GM18861 (cell line): ENCODE measurements around the gene TDP1.
A peak's percentile ranks its signal among the peaks of the same experiment; 100 is the strongest.

Experiments
- ATAC-seq: cut with Tn5 transposase; IDR thresholded peaks from one replicate; pipeline ENCODE4 v1.9.1; 2021; ENCODE audit not compliant: unreplicated experiment

TDP1 gene

DNA sequence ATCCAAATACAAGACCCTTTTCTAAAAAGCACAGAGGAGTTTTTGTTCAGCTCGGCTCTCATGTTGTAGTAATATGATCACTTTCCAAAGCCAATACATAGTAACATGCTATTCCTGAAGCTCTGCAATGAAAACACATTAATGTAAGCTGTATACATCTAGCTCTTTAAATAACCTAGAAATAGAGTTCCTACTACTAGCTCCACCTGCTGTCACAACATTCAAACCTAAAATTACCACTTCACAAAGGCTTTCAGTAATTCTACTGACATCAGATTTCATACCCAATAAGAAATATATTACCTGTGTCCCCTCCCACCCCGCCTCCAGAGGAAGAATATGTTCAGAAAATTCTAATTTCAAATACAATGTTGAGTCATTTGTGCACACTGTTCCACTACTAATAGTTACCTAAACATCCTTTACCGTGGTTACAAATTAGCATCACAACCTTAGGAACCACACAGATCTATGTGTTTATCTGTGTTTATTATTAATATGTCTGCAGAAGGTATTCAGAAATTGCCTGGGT is 19.0 kb upstream of the TDP1 start:
- no peak for ATAC-seq

DNA sequence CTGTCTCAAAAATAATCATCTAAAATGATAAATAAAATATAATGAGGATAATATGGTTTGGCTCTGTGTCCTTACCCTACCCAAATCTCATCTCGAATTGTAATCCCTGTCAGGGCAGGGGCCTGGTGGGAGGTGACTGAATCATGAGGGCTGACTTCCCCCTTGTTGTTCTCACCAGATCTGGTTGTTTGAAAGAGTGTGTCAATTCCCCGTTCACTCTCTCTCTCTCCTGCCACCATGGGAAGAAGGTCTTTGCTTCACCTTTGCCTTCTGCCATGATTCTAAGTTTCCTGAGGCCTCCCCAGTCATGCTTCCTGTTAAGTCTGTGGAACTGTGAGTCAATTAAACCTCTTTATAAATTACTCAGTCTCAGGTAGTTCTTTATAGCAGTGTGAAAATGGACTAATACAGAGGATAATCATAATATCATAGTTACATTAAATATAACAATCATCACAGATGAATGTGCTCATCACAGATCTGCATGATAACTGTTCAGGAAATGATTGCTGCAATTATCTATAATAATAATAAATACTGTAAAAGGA is 13.8 kb upstream of the TDP1 start:
- ATAC-seq, result no peak

DNA sequence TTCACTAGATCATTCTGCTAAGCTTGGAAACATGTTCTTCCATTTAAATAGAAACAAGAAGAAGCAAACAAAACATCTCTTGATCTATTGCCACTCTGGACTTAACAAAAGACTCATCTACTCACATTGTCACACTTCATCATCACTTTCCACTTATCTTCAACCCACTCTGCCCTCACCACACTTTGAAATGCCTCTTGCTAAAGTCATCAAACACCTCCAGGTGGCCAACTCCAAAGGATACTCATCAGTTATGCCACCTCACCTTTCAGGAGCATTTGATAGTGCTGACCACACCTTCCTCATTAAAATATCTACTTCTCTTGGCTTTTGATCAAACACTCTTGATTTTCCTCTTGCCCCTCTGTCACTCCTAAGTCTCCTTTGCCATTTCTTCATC is 8.4 kb upstream of the TDP1 start:
- no peak for ATAC-seq

DNA sequence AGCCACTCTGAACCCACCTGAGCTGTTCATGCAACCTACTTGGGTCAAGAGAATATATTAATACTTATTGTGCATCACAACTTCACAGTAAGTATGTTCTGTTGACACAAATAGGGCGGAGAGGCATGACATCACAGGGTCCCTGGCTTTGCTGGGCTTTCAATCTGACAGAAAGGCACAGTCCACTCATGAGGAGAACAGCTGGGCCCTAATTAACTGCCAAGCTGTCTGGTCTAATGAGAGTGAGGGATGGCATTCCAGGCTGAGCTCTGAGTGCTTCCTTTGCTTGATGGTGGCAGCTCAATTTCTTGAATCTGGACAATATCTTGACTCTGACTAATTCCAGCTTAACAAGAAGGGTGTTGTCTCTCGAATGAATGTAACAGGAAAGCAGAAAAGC is 3.2 kb upstream of the TDP1 start:
- ATAC-seq, result no peak

DNA sequence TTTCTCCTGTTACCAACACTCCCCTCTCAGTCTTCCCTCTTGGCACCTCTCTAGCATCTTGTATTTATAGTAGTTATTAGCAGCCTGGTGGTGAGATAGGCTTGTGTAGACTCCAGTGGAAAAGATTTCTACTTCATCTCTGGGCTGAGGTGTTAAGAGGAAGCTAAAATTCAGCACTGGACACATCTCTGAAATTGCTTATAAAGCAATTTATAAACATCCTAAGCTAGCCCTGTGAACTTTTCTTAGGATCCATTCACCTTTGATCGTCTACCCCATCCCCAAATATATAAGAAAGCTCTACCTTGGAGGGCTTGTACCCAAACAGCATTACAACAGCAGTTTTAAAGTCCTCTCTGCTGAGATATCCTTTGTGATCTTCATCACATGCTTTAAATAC is 2.1 kb upstream of the TDP1 start:
- no peak for ATAC-seq

DNA sequence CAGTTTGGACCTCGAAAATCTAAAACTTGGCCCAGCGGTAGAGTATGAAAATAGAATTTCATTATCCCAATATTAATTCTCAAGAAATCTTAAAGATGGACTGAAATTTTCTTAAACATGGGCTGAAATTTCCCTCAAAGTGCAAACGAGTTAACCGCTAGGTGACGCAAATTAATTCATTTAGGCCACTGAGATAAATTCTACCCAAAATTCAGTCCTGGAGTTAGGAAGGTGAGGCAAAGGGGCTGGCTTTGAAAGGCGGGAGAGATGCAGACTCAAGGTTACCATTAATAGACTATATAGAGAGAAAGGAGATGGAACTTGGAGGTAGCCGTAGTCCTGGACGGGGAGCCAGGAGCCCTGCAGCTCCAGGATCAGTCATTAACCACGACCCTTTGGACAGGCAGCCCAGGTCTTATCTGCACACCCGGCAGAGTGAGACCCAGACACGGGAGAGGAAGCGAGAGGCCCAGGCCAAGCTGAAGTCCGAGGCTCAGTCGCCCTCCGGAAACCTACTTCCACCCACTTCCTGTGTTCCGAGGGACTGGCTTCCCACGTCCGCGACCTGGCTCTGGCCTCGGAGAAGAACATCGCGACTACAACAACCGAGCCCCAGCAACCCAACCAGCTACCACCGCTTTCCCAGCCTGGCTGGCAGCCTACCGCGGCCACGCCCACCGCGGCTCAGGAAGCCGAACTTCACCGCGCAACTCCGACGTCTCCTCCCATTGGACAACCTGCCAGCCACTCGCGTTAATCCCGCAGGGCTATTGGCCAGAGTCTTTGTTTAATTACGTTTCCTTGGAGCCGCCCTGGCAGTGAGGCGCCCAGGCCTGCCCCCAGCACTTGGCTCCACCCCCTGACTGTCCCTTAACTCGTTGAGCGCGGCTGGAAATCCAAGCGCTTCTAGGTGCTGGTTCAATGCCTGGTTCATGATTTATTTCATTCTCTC is 1.4 kb upstream of the TDP1 start, which contains the start of gene EFCAB11:
Gene EFCAB11 (minus strand): TSS at position 661 of the 952 bp plus-strand sequence. CDS start 70 bp downstream, at position 591.
- ATAC-seq, result peak; percentile 80

DNA sequence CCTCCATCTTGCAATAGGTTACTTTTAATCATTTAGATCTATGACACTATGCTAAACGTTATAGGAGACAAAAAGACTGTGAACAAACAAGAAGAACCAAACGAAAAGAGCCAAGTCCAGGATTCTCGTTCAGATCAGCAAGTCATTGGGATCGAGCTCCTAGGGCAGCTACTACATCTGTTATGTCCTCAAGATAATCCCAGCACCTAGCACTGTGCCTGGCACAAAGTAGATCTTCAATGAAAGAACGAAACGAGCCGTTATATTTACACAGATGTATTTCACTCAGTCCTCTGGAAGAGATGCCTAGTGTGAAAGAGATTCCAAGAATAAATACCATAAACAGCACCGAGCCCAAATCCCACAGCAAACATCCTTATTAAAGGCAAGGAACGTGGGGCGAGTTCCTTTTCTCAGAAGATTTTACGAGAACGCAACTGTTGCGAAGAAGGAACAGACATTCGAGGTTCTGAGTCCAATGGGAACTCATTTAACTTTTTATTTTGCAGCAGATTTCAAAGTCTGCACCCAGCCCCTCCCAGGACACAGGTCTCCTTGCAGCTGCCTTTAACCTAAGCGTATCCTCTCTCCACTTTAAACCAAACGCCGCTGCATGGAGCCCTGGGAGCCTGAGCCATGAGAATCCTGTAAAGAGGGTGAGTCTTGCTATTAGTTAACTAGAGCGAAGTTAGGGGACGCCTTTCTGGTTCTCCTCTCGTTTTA is 544 bp upstream of the TDP1 start:
- ATAC-seq, result peak; percentile 1

DNA sequence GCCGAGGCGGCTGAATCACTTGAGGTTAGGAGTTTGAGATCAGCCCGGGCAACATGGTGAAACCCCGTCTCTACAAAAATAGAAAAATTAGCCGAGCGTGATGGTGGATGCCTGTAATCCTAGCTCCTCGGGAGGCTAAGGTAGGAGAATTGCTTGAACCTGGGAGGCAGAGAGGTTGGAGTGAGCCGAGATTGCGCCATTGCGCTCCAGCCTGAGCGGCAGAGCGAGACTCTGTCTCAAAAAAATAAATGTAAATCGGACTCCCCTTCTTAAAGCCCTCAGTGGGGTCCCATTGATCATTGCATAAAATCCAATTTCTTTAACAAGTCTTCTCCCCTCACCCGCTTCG is 908 bp downstream of the TDP1 start:
- no peak for ATAC-seq

DNA sequence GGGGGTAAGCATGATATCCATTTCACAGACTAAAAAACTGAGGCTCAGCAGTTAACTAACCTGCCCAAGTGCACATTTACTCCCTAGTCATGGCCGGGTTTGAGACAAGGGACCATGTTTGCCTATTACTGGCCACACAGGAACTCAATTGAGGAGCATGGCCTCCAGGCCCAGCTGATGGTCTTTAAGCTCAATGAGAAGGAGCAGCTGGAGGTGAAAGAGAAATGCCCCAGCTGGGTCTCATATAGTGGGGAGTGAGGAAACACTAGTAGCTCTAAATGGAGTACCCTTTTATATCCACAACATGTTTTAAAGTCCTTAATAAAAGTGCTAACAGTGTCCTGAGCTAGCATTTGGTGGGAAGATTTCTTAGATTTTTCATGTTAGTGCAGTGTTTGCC is 1.6 kb downstream of the TDP1 start:
- ATAC-seq, result no peak

DNA sequence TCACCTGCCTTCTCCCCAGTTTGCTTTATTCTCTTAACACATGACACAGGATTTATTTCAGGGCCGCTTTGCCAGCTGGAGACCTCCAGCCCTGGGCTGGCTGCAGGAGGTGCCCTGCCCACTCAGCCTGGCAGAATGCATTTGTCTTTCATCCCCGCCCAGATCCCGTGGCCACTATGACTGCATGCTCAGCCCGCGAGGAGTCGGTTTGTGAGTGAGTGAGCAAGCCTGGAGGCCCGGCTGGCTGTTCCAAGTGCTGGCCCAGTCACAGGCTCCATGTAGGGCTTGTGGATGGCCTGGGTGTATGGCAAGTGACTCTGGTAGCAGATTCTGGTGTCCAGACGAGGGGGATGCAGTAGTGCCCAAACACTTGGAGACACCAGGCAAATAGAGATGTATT is 2.1 kb downstream of the TDP1 start:
- ATAC-seq, result no peak

DNA sequence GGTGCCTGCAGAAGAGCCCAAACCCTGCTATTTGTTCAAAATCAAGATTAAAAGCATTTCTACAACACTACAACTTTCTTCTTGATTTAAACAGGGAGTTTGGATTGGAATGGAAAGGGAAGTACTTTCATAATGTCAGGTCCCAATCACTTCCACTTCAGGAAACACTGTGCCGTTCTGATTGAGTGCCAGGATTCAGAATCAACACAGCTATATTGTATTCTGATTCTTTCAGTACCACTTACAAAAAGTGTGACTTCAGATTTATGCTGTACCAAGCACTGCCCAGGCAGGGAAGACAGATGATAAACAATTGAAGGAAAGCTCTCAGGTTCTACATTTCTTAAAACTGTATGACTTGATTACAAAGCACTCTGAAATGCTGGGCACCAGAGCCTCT is 3.2 kb downstream of the TDP1 start:
- ATAC-seq, result no peak

DNA sequence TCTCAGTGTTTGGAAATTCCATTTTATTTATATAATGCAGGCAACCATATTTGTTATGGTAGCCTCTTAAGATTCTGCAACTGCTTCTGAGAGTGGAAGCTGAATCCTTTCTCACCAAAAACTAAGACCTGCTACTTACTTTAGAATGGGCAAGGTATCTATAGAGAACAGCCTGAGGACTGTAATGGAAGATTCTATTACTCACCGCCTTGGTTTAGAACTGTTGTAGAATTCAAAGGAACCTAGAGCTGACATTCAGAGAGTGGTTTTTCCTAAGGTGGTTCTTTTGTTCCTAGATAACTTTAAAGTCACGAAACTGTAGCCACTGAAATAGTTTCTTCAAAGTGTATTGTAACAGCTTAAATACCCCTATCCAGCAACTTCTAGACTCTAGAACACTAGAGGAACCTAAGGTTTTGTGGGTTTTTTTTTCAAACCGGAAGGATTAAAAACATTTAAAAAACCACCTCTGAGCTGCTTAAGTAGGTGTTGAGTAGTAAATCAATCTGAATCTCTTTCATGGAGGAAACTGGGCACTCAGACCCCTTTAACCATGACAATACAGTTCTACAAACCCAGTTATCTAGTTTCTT is 4.2 kb downstream of the TDP1 start:
- ATAC-seq, result no peak

DNA sequence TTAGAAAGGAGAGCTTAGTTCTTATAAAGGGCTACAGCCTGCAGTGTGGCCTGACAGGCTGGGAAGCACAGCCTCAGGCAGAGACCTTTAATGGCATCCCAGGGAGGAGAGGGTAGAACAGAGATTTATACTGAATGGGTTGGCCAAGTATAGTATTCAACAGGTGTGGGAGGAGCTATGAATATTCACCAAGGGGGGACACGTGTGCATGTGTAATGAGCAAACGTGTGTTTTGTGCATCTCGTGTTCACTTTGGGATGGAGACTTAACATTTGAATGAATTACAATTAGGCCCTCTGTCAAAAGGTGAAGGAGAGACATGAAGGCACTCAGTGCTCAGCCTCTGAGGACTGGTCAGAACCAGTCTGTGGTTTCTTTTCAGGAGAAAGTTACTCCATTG is 5.2 kb downstream of the TDP1 start:
- ATAC-seq, result no peak

DNA sequence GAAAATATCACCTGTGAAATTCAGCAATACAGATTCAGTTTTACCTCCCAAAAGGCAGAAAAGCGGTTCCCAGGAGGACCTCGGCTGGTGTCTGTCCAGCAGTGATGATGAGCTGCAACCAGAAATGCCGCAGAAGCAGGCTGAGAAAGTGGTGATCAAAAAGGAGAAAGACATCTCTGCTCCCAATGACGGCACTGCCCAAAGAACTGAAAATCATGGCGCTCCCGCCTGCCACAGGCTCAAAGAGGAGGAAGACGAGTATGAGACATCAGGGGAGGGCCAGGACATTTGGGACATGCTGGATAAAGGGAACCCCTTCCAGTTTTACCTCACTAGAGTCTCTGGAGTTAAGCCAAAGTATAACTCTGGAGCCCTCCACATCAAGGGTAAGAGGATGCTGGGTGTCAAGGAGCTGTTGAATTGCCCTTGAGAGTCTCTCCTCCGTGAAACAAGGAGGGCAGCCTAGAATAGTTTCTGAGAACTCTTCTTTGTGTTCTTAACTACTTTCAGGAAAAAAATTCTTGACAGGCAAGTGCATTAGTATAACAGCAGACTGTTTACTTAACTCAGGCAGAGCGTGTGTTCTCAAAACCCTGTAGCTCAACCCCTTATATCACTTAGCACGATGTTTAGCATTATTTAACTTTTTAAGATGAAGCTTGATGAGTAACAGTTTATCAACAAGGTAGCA is 7.7 kb downstream of the TDP1 start:
- no peak for ATAC-seq

DNA sequence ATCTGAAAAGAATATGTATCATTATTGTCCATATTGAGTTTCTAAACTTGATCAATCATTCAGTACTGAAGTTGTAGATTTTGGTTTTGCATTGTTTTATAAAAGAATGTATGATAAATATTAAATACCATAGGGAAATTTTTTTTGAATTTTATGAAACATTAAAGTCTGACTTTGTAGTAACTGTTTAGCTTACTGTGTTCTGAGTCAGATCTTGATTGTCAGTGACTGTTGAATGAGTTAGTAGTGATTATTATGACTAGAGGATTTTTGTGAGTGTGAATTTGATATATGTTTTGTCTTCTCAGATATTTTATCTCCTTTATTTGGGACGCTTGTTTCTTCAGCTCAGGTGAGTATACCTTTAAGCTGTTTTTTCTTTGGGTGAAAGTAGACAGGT is 10.1 kb downstream of the TDP1 start:
- no peak for ATAC-seq

DNA sequence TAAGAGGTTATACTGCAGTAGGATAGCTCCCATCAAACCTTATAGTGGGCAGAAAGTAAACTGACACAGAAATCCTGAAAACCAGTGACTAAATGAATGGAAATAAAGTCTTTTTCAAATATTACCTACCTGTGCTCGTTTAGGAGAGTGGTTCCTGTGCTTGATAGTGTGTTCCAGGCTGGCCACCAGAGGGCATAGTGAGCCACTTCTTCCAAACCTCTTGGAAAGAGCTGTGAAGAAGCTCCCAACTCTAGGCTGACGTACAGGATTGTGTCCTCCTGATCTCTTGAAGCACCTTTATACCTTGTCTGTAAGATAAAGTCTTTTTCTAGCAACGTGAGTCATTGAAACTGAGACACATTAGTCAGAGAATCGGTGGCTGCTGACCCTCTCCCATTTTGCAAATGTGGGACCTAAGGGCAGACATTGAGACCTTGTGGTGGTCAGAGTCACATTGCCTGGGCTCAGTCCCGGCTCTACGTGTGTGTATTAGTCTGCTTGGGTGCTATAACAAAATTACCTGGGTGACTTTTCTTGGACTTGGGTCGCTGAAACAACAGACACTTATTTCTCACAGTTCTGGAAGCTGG is 17.6 kb downstream of the TDP1 start:
- ATAC-seq, result no peak

DNA sequence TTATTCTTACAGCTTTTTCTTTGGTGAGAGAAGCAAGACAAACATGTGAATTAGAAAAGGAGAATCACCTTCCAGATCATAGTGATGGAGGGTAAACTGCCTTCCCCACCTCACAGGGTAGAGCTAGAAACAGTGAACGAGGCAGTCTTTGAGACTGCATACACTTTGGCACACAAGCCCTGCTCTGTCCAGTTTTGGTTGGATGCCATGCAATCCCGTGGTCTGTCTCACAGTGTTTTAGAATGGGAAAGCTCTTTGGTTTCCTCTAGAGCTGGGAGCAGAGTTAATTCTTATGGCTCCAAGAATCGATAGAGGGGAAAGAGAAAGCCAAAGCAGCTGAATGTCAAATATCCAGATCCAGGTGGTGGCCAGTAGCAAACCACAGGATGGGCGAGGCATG is 21.9 kb downstream of the TDP1 start:
- no peak for ATAC-seq

DNA sequence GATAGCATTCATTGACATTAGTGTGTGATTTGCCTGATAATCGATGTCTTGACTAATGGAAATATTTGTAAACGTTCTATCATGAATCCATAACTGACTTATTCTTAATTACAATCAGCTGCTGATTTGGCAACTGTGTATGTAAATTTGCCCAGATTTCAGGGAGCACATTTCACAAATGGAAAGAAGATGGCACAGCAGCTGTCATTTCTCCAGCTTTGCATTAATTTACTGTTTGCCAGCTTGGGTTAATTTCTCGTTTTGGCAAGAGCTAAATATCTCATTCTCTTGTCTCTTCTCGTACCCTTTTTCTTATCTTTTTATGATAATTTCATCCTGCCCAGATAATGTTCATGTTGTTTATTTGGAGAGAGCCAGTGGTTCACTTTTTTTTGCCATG is 22.9 kb downstream of the TDP1 start:
- ATAC-seq, result no peak

DNA sequence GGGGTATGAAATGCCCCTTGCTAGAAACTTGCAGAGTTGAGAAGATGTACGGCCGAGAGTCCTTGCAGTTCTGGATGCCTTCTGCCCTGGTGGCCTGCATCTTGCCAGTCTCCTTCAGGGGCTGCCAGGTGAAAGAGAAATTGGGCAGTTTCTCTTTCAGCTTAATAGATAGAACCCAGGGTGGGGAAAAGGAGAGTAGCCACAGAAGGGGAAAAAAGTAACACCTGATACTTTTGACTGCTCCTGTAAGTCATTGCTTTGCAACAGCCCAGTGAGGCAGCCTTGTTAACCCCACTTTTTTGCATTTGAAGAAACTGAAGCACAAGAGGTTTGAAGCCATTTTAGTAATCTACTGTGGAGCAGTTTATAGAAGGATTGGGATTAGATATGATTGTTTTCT is 27.6 kb downstream of the TDP1 start:
- ATAC-seq, result no peak

DNA sequence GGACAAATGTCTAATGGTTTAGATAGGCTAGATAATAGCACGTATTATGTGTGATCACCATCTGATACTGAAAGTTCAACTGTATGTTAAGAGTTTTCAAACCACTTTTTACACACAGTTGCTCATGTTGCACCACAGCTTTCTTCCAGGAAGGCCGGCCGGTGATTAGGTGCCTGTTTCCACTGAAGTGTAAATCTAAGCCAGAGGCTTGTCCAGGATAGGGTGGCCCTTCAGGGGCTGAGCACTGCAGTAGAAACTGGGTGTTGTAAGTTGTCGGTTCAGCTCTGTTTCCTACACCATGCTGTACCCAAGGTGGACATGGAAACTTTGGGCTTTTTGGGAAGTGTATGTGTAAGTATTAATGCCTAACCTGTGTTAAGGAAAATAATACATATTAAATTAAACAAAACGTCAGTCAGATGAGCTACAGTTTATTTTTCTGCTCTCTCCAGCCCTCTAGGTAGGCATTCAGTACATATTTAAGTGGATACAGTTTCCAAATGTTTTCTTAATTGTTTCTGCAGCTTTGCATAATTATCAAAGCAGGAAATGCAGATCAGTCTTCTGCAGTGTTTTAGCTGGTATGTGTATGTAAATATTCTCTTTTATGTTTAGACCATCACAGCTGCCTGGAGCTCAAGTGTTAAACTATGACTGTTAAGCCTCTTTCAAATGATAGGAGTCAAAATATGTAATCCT is 30.9 kb downstream of the TDP1 start:
- ATAC-seq, result no peak
